Measurements from ENCODE around the gene C11orf68.

The C11orf68 gene

DNA sequence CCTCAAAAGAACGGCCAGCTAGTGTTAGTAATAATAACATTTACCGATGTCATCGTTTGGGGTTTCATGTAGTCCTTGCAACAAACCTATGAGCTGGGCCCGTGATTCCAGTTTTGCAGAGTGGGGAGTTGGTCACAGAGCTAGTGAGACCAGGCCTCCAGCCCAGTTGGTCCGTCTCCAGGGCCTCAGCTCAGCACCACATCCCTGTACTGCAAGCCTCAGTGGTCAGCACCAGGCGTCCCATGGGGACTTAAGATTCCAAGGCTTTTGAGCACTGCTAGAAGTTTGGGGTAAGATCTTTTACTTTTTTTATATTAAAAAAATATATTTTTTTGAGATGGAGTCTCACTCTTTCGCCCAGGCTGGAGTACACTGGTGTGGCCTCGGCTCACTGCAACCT, 25.3 kb upstream of the C11orf68 start:
- DNase-seq, result no peak

- no peak for DNase-seq
These were observed 23.7 kb upstream of the C11orf68 start for GRCh38 chr11:65942531-65942930.

GRCh38 chr11:65941720-65942310, 23.0 kb upstream of the C11orf68 start:
- no peak for DNase-seq

- no peak for DNase-seq
These were observed 18.9 kb upstream of the C11orf68 start for GRCh38 chr11:65937766-65938165.

DNA sequence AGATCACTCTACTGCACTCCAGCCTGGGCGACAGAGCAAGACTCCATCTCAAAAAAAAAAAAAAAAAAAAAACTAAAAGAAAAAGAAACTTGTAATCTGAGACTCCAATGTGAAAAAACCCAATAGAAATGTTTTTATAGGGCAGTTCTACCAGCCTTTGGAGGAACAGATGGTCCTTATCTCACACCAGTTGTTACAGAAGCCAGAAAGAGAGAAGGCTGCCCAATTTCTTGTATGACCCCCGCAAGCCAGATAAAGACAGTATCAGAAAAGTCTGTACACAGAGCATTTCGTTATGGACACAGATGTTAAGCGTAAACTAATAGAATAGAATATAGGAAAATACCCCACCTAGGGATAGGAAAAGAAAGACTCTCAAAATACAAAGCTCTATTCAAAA, 15.2 kb upstream of the C11orf68 start:
- no peak for DNase-seq

DNA sequence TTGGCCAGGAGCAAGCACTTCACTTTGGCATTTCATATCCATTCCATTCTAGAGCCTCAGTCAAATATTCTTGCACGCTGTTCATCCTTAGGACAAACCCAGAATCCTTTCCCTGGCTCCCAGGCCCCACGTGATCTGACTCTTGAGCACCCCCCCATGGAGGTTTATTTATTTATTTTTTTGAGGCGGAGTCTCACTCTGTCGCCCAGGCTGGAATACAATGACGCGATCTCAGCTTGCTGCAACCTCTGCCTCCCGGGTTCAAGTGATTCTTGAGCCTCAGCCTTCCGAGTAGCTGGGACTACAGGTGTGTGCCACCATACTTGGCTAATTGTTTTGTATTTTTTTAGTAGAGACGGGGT, 13.7 kb upstream of the C11orf68 start:
- no peak for DNase-seq

DNA sequence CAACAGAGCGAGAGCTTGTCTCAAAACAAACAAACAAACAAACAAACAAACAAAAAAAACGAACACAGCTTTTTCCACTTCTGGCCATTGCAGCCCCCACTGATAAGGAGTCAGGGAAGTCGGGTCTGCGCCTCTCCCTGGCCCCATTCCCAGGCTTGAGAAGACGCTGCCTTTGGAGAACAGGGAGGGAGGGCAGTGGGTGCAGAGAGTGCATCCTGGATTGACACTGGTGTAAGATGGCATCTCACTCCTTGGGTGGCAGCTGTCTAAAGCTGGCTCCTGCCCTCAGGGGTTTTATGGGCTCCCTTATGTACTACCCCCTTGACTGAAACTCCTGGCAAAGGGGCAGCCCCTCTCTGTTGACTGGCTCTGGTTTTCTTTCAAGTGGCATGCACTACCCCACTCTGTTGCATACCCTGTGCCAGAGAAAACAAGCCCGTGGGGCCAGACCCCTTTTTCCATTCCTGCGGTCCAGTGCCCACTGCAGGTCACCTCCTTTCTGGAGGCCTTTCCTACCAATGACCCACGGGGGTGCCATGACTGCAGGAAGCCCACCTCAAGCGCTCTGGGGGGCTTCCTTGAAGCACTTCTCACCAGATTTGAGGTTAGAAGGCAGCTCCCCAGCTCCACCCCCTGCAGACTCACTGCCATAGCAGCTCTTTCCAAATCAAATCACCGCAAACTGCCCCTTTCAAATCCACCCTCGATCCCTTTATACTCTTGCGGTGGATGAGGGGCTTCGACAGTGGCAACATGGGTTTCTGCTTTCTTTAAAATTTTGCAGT, 13.1 kb upstream of the C11orf68 start:
- DNase-seq, result no peak

DNA sequence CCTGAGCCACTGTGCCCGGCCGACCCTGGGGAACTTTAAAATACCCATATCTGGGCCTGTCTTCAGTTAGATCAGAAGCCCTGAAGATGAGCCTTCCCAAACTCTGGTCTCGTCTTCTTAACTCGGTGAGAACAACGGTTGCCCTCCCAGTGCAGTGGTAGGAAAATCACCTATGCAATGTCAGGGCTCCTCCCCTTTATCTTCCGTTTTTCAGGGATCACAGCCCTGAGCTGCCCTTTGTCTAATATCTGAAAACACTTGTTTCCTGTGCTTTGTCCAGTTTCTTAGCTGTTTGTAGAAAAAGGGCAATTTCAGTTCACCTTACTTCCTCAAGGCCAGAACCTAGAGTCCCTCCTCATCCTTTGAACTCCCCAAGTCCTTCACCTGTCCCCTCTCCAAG, 9.8 kb upstream of the C11orf68 start:
- no peak for DNase-seq

- no peak for DNase-seq
These were observed 9.1 kb upstream of the C11orf68 start for GRCh38 chr11:65927904-65928397.

GRCh38 chr11:65925397-65925796, 6.5 kb upstream of the C11orf68 start:
- no peak for DNase-seq

- no peak for DNase-seq
These were observed 3.7 kb upstream of the C11orf68 start for GRCh38 chr11:65922565-65922964.

GRCh38 chr11:65921876-65922275, 3.0 kb upstream of the C11orf68 start:
- no peak for DNase-seq

DNA sequence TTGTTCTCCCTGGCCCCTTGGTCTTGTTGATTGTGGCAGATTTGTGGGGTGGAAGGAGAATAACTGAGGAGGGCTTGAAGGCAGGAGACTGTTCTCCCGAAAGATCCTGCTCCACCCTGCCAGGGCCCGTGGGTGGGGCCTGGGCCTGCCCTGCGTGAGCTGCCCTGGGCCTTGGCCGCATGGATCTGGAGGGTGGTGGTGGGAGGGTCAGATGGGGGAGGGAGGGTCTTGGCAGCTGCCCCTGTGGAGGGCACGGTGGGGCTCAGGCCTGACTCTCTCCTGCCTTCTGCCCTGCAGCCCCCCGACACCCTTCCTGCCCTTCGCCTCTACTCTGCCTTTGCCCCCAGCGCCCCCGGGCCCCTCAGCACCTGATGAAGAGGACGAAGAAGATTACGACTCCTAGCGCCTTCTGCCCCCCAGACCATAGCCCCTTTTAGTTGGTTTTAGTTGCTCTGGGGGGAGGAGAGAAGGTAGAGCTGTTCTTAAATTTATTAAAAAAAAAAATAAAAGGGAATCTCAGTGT, 2.2 kb upstream of the C11orf68 start:
- DNase-seq, result no peak

DNA sequence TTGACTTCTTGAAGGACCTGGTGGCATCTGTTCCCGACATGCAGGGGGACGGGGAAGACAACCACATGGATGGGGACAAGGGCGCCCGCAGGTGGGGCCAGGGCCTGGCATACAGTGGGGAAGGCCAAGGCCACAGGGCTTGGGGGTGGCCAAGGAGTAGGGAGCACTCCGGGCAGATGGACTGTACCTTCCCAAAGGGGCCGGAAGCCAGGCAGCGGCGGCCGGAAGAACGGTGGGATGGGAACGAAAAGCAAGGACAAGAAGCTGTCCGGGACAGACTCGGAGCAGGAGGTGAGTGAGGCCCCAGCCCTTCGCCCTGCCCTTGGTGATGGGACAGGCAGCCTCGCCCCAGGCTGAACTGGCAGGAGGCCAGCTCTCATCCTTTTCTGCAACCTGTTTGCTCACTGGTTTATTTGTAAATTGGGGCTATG, 1.5 kb upstream of the C11orf68 start:
- DNase-seq, result no peak

GRCh38 chr11:65919573-65920371, 910 bp upstream of the C11orf68 start:
- peak; percentile 74 for DNase-seq

GRCh38 chr11:65919141-65919572, 295 bp upstream of the C11orf68 start, which contains the start of gene DRAP1:
Gene DRAP1, plus strand, starts transcription at chr11:65919426. Its CDS starts 76 bp downstream, at chr11:65919502.
- DNase-seq, result peak; percentile 99

GRCh38 chr11:65917434-65918210, 1.2 kb downstream of the C11orf68 start:
- no peak for DNase-seq

DNA sequence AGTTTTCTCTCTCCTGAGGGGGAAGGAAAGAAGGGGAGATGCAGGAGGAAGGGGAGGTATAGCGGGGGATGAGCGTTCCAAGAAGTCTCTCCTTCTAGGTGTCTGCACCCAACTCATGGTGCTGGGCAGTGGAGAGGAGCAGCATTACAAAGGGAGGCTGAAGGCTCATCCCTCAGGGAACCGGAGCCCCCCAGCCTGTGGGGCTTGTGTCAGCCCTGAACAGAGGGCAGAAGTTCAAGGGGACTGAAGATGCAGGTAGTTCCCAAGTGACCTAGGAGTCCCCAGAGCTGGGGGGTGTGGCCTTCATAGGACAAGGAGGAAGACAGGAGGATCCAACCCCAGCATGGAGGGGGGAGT, 1.8 kb downstream of the C11orf68 start:
- DNase-seq, result no peak

DNA sequence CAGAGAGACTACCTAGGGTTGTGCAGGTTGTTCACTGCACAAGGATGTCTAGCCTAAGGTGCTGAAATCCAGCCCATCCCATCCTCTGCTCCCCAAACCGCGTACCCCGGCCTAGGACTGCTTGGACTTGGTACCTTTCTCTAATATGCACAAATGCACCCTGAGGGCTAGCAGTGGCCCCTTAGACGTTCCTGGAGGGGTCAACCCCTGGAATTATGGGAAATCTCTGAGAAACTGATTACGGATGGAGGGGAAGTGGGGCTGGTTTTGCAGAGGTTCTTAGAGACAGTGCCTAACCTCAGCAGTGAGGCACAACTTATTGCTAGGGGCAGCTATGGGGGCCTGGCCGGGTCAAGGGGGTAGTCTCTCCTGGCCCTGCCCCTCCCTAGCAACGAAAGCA, 2.5 kb downstream of the C11orf68 start:
- no peak for DNase-seq

DNA sequence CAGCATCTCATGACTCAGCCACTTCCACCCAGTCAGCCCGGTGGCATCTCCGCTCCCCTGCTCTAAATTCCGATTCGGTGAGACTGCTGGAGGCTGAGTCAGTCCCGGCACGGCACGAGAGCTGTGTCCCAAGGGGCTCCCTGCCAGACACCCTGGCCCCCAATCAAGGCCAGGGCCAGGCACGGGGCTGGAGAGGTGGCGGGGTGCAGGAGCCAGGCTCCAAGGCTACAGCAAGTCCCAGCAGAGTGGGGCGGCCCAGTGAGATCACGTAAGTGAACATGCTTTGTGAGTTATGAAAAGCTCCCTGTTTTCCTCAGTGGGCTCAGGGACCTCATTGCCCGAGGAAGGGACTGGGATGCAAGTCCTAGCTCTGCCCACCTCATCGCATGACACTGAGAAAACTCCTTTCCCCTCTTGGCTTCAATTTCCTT, 3.0 kb downstream of the C11orf68 start:
- peak; percentile 98 for DNase-seq

DNA sequence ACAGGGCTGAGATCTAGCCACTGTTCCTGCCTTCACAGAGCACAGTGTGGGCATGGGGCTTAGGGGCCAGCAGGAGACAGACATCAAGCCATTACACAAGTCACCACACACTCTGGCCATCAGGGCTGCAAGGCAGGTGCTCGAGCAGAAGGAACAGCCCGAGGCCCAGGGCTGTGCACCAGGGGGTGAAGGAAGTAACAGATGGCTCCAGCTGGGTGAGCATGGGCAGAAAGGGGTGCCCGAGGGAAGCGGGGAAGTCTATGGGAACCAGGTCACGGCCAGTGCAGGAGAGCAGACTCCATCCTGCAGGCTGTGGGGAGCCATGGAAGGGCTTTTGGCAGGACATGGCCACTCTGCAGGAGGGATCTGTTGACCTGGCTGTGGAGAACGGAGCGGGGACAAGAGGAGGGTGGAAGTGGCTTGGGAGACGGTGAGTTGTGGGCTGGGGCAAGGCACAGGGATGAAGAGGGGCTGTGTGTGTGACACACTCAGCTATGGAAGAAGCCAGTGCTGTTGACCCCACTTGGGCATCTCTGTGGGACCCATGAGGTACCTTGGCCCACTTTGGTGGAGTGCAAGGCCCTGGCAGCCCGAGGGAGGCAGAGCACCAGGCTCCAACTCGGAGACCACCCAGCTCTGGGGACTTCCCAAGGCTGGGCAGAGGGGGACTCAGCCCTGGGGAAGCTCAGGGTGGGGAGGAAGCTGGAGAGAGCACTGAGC, 3.6 kb downstream of the C11orf68 start:
- DNase-seq, result no peak

GRCh38 chr11:65912845-65913244, 6.0 kb downstream of the C11orf68 start:
- no peak for DNase-seq

Data from islet precursor cell (in vitro differentiated cells).